Upper lobe of left lung (tissue), 4 donors: ENCODE results near the gene CAMSAP3.

Experiments used
- POLR2A ChIP-seq, 4 donors: fragments of 450-650 bp; IDR thresholded peaks; one replicate each; pipeline ENCODE4 v1.5.1; 2016 to 2017; ENCODE audit warnings: antibody characterized with exemption in 4 of 4, mild to moderate bottlenecking in 2 of 4
- POLR2AphosphoS5 ChIP-seq, 2 donors: sonication (generic); formaldehyde crosslinking; IDR thresholded peaks; one replicate each; pipeline ENCODE4 v1.5.1; 2017; ENCODE audit warnings: antibody characterized with exemption in 2 of 2
- TF ChIP-seq, protein P1 (sequence below), 6 experiments: fragments of 450-650 bp in 4 of 6; fragments of 200-600 bp in 2 of 6; sonication (generic) in 2 of 6; IDR thresholded peaks; one replicate each; pipeline ENCODE4 v1.5.1; 2016 to 2019; ENCODE audit warnings: antibody characterized with exemption in 6 of 6

DNA sequence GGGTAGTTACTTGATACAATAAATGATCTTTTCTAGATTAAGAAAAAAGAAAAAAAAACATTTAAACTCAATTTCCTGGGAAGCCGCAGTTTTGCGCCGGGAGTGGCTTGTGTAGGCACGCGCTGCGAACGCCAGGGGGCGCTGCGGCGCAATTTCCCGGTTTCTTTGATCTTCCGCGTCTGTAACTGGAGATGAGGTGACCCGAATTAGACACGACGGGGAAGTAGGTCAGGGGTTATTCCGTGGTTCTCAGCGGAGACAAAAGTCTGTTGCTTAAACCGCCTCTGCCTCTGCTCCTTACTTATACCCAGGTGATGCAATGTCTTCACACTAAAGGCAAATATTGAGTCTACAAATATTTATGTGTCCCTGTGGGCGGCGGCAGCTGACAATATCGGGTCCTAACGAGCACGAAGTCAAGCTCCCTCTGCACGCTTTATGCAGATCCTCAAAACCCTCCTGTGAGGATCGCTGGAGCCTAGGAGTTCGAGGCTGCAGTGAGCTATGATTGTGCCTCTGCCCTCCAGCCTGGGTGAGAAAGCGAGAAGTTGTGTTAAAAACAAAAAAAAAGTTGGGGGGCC lies 56.5 kb downstream of the CAMSAP3 start:
- TF ChIP-seq, protein P1, sequence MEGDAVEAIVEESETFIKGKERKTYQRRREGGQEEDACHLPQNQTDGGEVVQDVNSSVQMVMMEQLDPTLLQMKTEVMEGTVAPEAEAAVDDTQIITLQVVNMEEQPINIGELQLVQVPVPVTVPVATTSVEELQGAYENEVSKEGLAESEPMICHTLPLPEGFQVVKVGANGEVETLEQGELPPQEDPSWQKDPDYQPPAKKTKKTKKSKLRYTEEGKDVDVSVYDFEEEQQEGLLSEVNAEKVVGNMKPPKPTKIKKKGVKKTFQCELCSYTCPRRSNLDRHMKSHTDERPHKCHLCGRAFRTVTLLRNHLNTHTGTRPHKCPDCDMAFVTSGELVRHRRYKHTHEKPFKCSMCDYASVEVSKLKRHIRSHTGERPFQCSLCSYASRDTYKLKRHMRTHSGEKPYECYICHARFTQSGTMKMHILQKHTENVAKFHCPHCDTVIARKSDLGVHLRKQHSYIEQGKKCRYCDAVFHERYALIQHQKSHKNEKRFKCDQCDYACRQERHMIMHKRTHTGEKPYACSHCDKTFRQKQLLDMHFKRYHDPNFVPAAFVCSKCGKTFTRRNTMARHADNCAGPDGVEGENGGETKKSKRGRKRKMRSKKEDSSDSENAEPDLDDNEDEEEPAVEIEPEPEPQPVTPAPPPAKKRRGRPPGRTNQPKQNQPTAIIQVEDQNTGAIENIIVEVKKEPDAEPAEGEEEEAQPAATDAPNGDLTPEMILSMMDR (IDR thresholded peaks at IDR 0.05): peak; percentile 94 to 99 (median 96)
- peak; percentile 43 to 66 for TF ChIP-seq POLR2AphosphoS5 (IDR thresholded peaks at IDR 0.05)
- TF ChIP-seq POLR2A (IDR thresholded peaks at IDR 0.05): peak in 1 of 4 donors; percentile 26
